ENCODE measurements around the gene MAP3K5. TPM values are rescaled to one million over a fixed set of nuclear protein-coding genes. Genes with fewer than 3 reads are reported as not detected.

Gene MAP3K5
- total and polyA plus RNA-seq, 2 donors (not counting 1 experiment from before 2014, with no cell fraction given) = 10.9 to 62.6 TPM

GRCh38 chr6:136582711-136583471 is 209.4 kb downstream of the MAP3K5 start:
- H3K4me3 ChIP-seq (replicated peaks in 1 of 4; ENCODE audit: control extremely low read depth in 1 of 4, insufficient read depth in 1 of 4, low read depth in 3 of 4, low read length in 4 of 4) = no peak overlapping the region
- TF ChIP-seq, protein P1, sequence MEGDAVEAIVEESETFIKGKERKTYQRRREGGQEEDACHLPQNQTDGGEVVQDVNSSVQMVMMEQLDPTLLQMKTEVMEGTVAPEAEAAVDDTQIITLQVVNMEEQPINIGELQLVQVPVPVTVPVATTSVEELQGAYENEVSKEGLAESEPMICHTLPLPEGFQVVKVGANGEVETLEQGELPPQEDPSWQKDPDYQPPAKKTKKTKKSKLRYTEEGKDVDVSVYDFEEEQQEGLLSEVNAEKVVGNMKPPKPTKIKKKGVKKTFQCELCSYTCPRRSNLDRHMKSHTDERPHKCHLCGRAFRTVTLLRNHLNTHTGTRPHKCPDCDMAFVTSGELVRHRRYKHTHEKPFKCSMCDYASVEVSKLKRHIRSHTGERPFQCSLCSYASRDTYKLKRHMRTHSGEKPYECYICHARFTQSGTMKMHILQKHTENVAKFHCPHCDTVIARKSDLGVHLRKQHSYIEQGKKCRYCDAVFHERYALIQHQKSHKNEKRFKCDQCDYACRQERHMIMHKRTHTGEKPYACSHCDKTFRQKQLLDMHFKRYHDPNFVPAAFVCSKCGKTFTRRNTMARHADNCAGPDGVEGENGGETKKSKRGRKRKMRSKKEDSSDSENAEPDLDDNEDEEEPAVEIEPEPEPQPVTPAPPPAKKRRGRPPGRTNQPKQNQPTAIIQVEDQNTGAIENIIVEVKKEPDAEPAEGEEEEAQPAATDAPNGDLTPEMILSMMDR (conservative IDR thresholded peaks at IDR 0.05 in 1 of 2, IDR thresholded peaks at IDR 0.05 in 1 of 2; ENCODE audit: low read depth in 1 of 2, low read length in 2 of 2) = peak in 1 of 2 donors; percentile 47
- no peak for TF ChIP-seq EZH2 (IDR thresholded peaks at IDR 0.05; ENCODE audit: low read length, missing control alignments)
- H3K27ac ChIP-seq (ENCODE audit: insufficient read depth, low read length) = peak overlapping the region; percentile 83
- no peaks in the 10 kb centered on the region for H3K27me3 ChIP-seq (ENCODE audit: control insufficient read depth, insufficient read depth, low read length)
- H3K79me2 ChIP-seq (ENCODE audit: control insufficient read depth, insufficient read depth, low read length) = no peaks in the 10 kb centered on the region
- H3K9ac ChIP-seq (ENCODE audit: insufficient read depth, low read length) = peak overlapping the region; percentile 0
- no peak overlapping the region for H2AFZ ChIP-seq (ENCODE audit: low read length)
- peaks cover 12% of the 10 kb centered on the region for H3K4me1 ChIP-seq (ENCODE audit: control insufficient read depth, extremely low read depth, insufficient read depth, low read length)
- H3K36me3 ChIP-seq (ENCODE audit: control insufficient read depth, insufficient read depth, low read length) = peaks cover 3% of the 10 kb centered on the region
- no peaks in the 10 kb centered on the region for H4K20me1 ChIP-seq (ENCODE audit: control insufficient read depth, extremely low read depth, insufficient read depth, low read length)
- DNase-seq (ENCODE audit: low read depth in 2 of 2) = peak; percentile 76 to 96
- H3K9me3 ChIP-seq (ENCODE audit: control insufficient read depth, insufficient read depth, low read depth, low read length) = no peaks in the 10 kb centered on the region
- H3K4me2 ChIP-seq (ENCODE audit: extremely low read depth, insufficient read depth, low read length) = no peak overlapping the region

- Histone ChIP-seq H4K20me1 (ENCODE audit: control insufficient read depth, extremely low read depth, insufficient read depth, low read length) (no peaks in the 10 kb centered on the region), H3K27ac (ENCODE audit: insufficient read depth, low read length) (no peak overlapping the region), H3K36me3 (ENCODE audit: control insufficient read depth, insufficient read depth, low read length) (peaks cover 3% of the 10 kb centered on the region), H3K79me2 (ENCODE audit: control insufficient read depth, insufficient read depth, low read length) (no peaks in the 10 kb centered on the region), H3K4me1 (ENCODE audit: control insufficient read depth, extremely low read depth, insufficient read depth, low read length) (peaks cover 3% of the 10 kb centered on the region), H3K4me3 (replicated peaks in 1 of 4; ENCODE audit: control extremely low read depth in 1 of 4, insufficient read depth in 1 of 4, low read depth in 3 of 4, low read length in 4 of 4) (no peak overlapping the region), H3K9ac (ENCODE audit: insufficient read depth, low read length) (no peak overlapping the region), H2AFZ (ENCODE audit: low read length) (no peak overlapping the region), H3K9me3 (ENCODE audit: control insufficient read depth, insufficient read depth, low read depth, low read length) (no peaks in the 10 kb centered on the region), H3K4me2 (ENCODE audit: extremely low read depth, insufficient read depth, low read length) (no peak overlapping the region), H3K27me3 (ENCODE audit: control insufficient read depth, insufficient read depth, low read length) (no peaks in the 10 kb centered on the region)
- peak in 1 of 2 donors; percentile 58 for DNase-seq (ENCODE audit: low read depth in 2 of 2)
- TF ChIP-seq EZH2 (IDR thresholded peaks at IDR 0.05; ENCODE audit: low read length, missing control alignments) = no peak
- TF ChIP-seq, protein P1 (conservative IDR thresholded peaks at IDR 0.05 in 1 of 2, IDR thresholded peaks at IDR 0.05 in 1 of 2; ENCODE audit: low read depth in 1 of 2, low read length in 2 of 2) = no peak
Observed at GRCh38 chr6:136579800-136580199, 212.5 kb downstream of the MAP3K5 start.

DNA sequence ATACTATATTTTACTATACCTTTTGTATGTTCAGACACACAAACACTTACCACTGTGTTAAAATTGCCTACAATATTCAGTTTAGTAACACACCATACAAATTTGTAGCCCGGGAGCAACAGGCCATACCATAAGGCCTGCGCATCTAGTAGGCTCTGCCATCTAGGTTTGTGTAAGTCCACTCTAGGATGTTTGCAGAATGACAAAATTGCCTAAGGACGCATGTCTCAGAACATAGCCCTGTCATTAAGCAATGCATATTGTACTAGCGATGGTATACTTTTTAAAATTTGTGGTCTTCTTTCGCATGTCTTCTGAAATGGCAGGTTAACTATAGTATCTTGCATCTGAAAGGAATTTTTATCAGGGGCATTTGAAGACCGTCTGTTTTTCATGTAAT is 215.5 kb downstream of the MAP3K5 start:
- H3K79me2 ChIP-seq (ENCODE audit: control insufficient read depth, insufficient read depth, low read length) = no peaks in the 10 kb centered on the region
- no peak overlapping the region for H3K4me3 ChIP-seq (replicated peaks in 1 of 4; ENCODE audit: control extremely low read depth in 1 of 4, insufficient read depth in 1 of 4, low read depth in 3 of 4, low read length in 4 of 4)
- H3K9me3 ChIP-seq (ENCODE audit: control insufficient read depth, insufficient read depth, low read depth, low read length) = no peaks in the 10 kb centered on the region
- no peaks in the 10 kb centered on the region for H4K20me1 ChIP-seq (ENCODE audit: control insufficient read depth, extremely low read depth, insufficient read depth, low read length)
- peaks cover 2% of the 10 kb centered on the region for H3K36me3 ChIP-seq (ENCODE audit: control insufficient read depth, insufficient read depth, low read length)
- no peak for DNase-seq (ENCODE audit: low read depth in 2 of 2)
- TF ChIP-seq EZH2 (IDR thresholded peaks at IDR 0.05; ENCODE audit: low read length, missing control alignments) = no peak
- TF ChIP-seq, protein P1 (conservative IDR thresholded peaks at IDR 0.05 in 1 of 2, IDR thresholded peaks at IDR 0.05 in 1 of 2; ENCODE audit: low read depth in 1 of 2, low read length in 2 of 2) = no peak
- H3K27me3 ChIP-seq (ENCODE audit: control insufficient read depth, insufficient read depth, low read length) = no peaks in the 10 kb centered on the region
- no peak overlapping the region for H2AFZ ChIP-seq (ENCODE audit: low read length)
- H3K4me2 ChIP-seq (ENCODE audit: extremely low read depth, insufficient read depth, low read length) = no peak overlapping the region
- H3K27ac ChIP-seq (ENCODE audit: insufficient read depth, low read length) = no peak overlapping the region
- H3K9ac ChIP-seq (ENCODE audit: insufficient read depth, low read length) = no peak overlapping the region
- no peaks in the 10 kb centered on the region for H3K4me1 ChIP-seq (ENCODE audit: control insufficient read depth, extremely low read depth, insufficient read depth, low read length)
